ENCODE measurements around the gene TSSK1B.

DNA sequence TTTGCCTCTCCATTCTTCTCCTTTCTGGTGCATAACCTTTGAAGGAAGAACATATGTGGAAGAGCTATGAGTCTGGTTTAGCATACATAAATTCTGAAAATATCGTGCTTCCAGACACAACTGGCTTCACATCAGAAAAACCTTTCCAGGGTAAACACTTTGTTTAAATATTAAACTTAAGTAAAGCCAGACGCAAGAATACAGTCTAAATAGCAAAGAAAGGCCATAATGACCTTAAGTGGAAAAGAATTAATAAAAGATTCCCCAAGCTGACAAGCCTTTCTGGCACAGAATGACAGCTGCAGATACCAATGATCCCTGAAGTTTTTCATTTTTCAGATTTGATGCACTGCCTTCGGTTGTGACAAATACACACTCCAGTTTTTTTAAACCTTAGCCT lies 13.5 kb upstream of the TSSK1B start:
- TF ChIP-seq POLR2A (IDR thresholded peaks at IDR 0.05; ENCODE audit: low read depth, low read length) = no peak
- TF ChIP-seq, protein P1, sequence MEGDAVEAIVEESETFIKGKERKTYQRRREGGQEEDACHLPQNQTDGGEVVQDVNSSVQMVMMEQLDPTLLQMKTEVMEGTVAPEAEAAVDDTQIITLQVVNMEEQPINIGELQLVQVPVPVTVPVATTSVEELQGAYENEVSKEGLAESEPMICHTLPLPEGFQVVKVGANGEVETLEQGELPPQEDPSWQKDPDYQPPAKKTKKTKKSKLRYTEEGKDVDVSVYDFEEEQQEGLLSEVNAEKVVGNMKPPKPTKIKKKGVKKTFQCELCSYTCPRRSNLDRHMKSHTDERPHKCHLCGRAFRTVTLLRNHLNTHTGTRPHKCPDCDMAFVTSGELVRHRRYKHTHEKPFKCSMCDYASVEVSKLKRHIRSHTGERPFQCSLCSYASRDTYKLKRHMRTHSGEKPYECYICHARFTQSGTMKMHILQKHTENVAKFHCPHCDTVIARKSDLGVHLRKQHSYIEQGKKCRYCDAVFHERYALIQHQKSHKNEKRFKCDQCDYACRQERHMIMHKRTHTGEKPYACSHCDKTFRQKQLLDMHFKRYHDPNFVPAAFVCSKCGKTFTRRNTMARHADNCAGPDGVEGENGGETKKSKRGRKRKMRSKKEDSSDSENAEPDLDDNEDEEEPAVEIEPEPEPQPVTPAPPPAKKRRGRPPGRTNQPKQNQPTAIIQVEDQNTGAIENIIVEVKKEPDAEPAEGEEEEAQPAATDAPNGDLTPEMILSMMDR (conservative IDR thresholded peaks at IDR 0.05; ENCODE audit: low read depth, low read length) = no peak
- TF ChIP-seq SMC3 (IDR thresholded peaks at IDR 0.05; ENCODE audit: low read depth, low read length) = no peak
- no peak for TF ChIP-seq RCOR1 (IDR thresholded peaks at IDR 0.05; ENCODE audit: insufficient replicate concordance, low read length)
- no peak for TF ChIP-seq FOS (IDR thresholded peaks at IDR 0.05; ENCODE audit: low read depth, low read length)
- TF ChIP-seq RAD21 (IDR thresholded peaks at IDR 0.05; ENCODE audit: low read length) = no peak
- no peak for TF ChIP-seq MAZ (IDR thresholded peaks at IDR 0.05; ENCODE audit: borderline replicate concordance, low read depth, low read length)
- no peak for TF ChIP-seq BHLHE40 (IDR thresholded peaks at IDR 0.05; ENCODE audit: low read depth, low read length)
